ENCODE results near the gene CDH13.

- TF ChIP-seq CTCF (conservative IDR thresholded peaks at IDR 0.05; ENCODE audit: low read length) (no peak), EZH2phosphoT487 (IDR thresholded peaks at IDR 0.05; ENCODE audit: borderline replicate concordance, low read depth, low read length) (no peak)
These were observed 149.8 kb downstream of the CDH13 start for GRCh38 chr16:82776470-82777146.

All from OCI-LY7 (cell line).